PC-9 (cell line): ENCODE data around the gene PQBP1.

Experiments
- EZH2 ChIP-seq: fragments of 200-600 bp; sonication (generic); IDR thresholded peaks from 2 replicates; pipeline ENCODE4 v1.8.0; 2017; ENCODE audit warnings: antibody characterized with exemption, low read depth
- TF ChIP-seq, protein P1 (sequence below): fragments of 200-600 bp; sonication (generic); conservative IDR thresholded peaks from 2 replicates; pipeline ENCODE4 v1.6.1; 2017; ENCODE audit warnings: mixed run types, antibody characterized with exemption, mild to moderate bottlenecking, moderate library complexity

GRCh38 chrX:48933757-48934156, 36.0 kb downstream of the PQBP1 start:
- TF ChIP-seq, protein P1, sequence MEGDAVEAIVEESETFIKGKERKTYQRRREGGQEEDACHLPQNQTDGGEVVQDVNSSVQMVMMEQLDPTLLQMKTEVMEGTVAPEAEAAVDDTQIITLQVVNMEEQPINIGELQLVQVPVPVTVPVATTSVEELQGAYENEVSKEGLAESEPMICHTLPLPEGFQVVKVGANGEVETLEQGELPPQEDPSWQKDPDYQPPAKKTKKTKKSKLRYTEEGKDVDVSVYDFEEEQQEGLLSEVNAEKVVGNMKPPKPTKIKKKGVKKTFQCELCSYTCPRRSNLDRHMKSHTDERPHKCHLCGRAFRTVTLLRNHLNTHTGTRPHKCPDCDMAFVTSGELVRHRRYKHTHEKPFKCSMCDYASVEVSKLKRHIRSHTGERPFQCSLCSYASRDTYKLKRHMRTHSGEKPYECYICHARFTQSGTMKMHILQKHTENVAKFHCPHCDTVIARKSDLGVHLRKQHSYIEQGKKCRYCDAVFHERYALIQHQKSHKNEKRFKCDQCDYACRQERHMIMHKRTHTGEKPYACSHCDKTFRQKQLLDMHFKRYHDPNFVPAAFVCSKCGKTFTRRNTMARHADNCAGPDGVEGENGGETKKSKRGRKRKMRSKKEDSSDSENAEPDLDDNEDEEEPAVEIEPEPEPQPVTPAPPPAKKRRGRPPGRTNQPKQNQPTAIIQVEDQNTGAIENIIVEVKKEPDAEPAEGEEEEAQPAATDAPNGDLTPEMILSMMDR = no peak
- no peak for TF ChIP-seq EZH2
